Measurements from ENCODE around the gene ADAMTS9.

The ADAMTS9 gene

GRCh38 chr3:64684715-64685261 lies 3.0 kb downstream of the ADAMTS9 start:
- H3K9me3 ChIP-seq (ENCODE audit: severe bottlenecking): no peaks in the 10 kb centered on the region
- no peak overlapping the region for H3K27ac ChIP-seq
- no peak for DNase-seq
- peak overlapping the region; percentile 46 for H3K4me3 ChIP-seq (ENCODE audit: low read depth, low read length)
- H3K36me3 ChIP-seq: no peaks in the 10 kb centered on the region
- no peak for TF ChIP-seq CTCF (IDR thresholded peaks at IDR 0.05; ENCODE audit: low read depth, low read length)
- H3K27me3 ChIP-seq (ENCODE audit: insufficient read depth, low read depth, severe bottlenecking): peaks cover 61% of the 10 kb centered on the region

- Histone ChIP-seq H3K9me3 (ENCODE audit: severe bottlenecking) (no peaks in the 10 kb centered on the region), H3K36me3 (no peaks in the 10 kb centered on the region), H3K27ac (no peak overlapping the region), H3K4me3 (ENCODE audit: low read depth, low read length) (no peak overlapping the region), H3K27me3 (ENCODE audit: insufficient read depth, low read depth, severe bottlenecking) (peaks cover 45% of the 10 kb centered on the region)
- TF ChIP-seq CTCF (IDR thresholded peaks at IDR 0.05; ENCODE audit: low read depth, low read length): no peak
- DNase-seq: peak; percentile 10
Measured at GRCh38 chr3:64681827-64682226, 6.0 kb downstream of the ADAMTS9 start.

GRCh38 chr3:64681015-64681414 lies 6.8 kb downstream of the ADAMTS9 start:
- DNase-seq: no peak
- no peaks in the 10 kb centered on the region for H3K36me3 ChIP-seq
- H3K27me3 ChIP-seq (ENCODE audit: insufficient read depth, low read depth, severe bottlenecking): peaks cover 37% of the 10 kb centered on the region
- H3K9me3 ChIP-seq (ENCODE audit: severe bottlenecking): no peaks in the 10 kb centered on the region
- TF ChIP-seq CTCF (IDR thresholded peaks at IDR 0.05; ENCODE audit: low read depth, low read length): no peak
- no peak overlapping the region for H3K27ac ChIP-seq
- no peak overlapping the region for H3K4me3 ChIP-seq (ENCODE audit: low read depth, low read length)

- peaks cover 30% of the 10 kb centered on the region for H3K27me3 ChIP-seq (ENCODE audit: insufficient read depth, low read depth, severe bottlenecking)
- H3K4me3 ChIP-seq (ENCODE audit: low read depth, low read length): no peak overlapping the region
Measured at GRCh38 chr3:64680334-64680733, 7.5 kb downstream of the ADAMTS9 start.

GRCh38 chr3:64677961-64678716 lies 9.7 kb downstream of the ADAMTS9 start:
- no peak for TF ChIP-seq CTCF (IDR thresholded peaks at IDR 0.05; ENCODE audit: low read depth, low read length)
- DNase-seq: no peak
- peaks cover 8% of the 10 kb centered on the region for H3K27me3 ChIP-seq (ENCODE audit: insufficient read depth, low read depth, severe bottlenecking)
- no peak overlapping the region for H3K27ac ChIP-seq
- no peaks in the 10 kb centered on the region for H3K9me3 ChIP-seq (ENCODE audit: severe bottlenecking)
- no peaks in the 10 kb centered on the region for H3K36me3 ChIP-seq
- no peak overlapping the region for H3K4me3 ChIP-seq (ENCODE audit: low read depth, low read length)

More at GRCh38 chr3:64680334-64680733, 7.5 kb downstream of the ADAMTS9 start:
- no peak overlapping the region for H3K27ac ChIP-seq
- no peaks in the 10 kb centered on the region for H3K9me3 ChIP-seq (ENCODE audit: severe bottlenecking)
- no peak for DNase-seq
- TF ChIP-seq CTCF (IDR thresholded peaks at IDR 0.05; ENCODE audit: low read depth, low read length): no peak
- H3K36me3 ChIP-seq: no peaks in the 10 kb centered on the region
